ENCODE measurements around the gene CALCOCO1. TPM values are rescaled to one million over a fixed set of nuclear protein-coding genes. Genes with fewer than 3 reads are reported as not detected.
"Not testable (repeated sequence)": the region's sequence is repeated elsewhere in the genome, so short reads cannot be mapped to it uniquely, and the experiment has no call there.

Gene CALCOCO1
- total RNA-seq, 1 donor, result 155 TPM

- DNase-seq (ENCODE audit: low read depth in 2 of 3, low spot score in 2 of 3), result no peak
These were observed 26.7 kb downstream of the CALCOCO1 start for GRCh38 chr12:53700567-53700966.

GRCh38 chr12:53699678-53700025 is 27.6 kb downstream of the CALCOCO1 start:
- no peak for DNase-seq (ENCODE audit: low read depth in 2 of 3, low spot score in 2 of 3)

- no peak for DNase-seq (ENCODE audit: low read depth in 2 of 3, low spot score in 2 of 3)
These were observed 28.1 kb downstream of the CALCOCO1 start for GRCh38 chr12:53698948-53699677.

- DNase-seq (ENCODE audit: low read depth in 2 of 3, low spot score in 2 of 3), result no peak
These were observed 30.5 kb downstream of the CALCOCO1 start for GRCh38 chr12:53696655-53697331.

- DNase-seq (ENCODE audit: low read depth in 2 of 3, low spot score in 2 of 3), result no peak
These were observed 31.0 kb downstream of the CALCOCO1 start for GRCh38 chr12:53696285-53696654.

- peak in 2 of 3 donors; percentile 52 to 70 for DNase-seq (ENCODE audit: low read depth in 2 of 3, low spot score in 2 of 3)
These were observed 31.8 kb downstream of the CALCOCO1 start for GRCh38 chr12:53695152-53696145.

GRCh38 chr12:53694756-53695151 is 32.5 kb downstream of the CALCOCO1 start:
- no peak for DNase-seq (ENCODE audit: low read depth in 2 of 3, low spot score in 2 of 3)

GRCh38 chr12:53688134-53688533 is 39.1 kb downstream of the CALCOCO1 start:
- DNase-seq (ENCODE audit: low read depth in 2 of 3, low spot score in 2 of 3), result no peak

GRCh38 chr12:53686436-53686835 is 40.8 kb downstream of the CALCOCO1 start:
- no peak for DNase-seq (ENCODE audit: low read depth in 2 of 3, low spot score in 2 of 3)

- DNase-seq (ENCODE audit: low read depth in 2 of 3, low spot score in 2 of 3), result no peak
These were observed 42.5 kb downstream of the CALCOCO1 start for GRCh38 chr12:53684654-53685220.

GRCh38 chr12:53683983-53684382 is 43.3 kb downstream of the CALCOCO1 start:
- no peak for DNase-seq (ENCODE audit: low read depth in 2 of 3, low spot score in 2 of 3)

- no peak for DNase-seq (ENCODE audit: low read depth in 2 of 3, low spot score in 2 of 3)
These were observed 43.8 kb downstream of the CALCOCO1 start for GRCh38 chr12:53683494-53683893.

GRCh38 chr12:53680061-53680460 is 47.2 kb downstream of the CALCOCO1 start:
- not testable (repeated sequence) for DNase-seq (ENCODE audit: low read depth in 2 of 3, low spot score in 2 of 3)

GRCh38 chr12:53677800-53678148 is 49.5 kb downstream of the CALCOCO1 start:
- no peak for DNase-seq (ENCODE audit: low read depth in 2 of 3, low spot score in 2 of 3)

GRCh38 chr12:53677016-53677799 is 50.0 kb downstream of the CALCOCO1 start:
- DNase-seq (ENCODE audit: low read depth in 2 of 3, low spot score in 2 of 3), result no peak

- DNase-seq (ENCODE audit: low read depth in 2 of 3, low spot score in 2 of 3), result peak in 2 of 3 donors; percentile 23 to 36
These were observed 50.6 kb downstream of the CALCOCO1 start for GRCh38 chr12:53676656-53677015.

- peak; percentile 96 to 99 (median 98) for DNase-seq (ENCODE audit: low read depth in 2 of 3, low spot score in 2 of 3)
These were observed 51.3 kb downstream of the CALCOCO1 start, which contains the start of gene ATP5MC2 for GRCh38 chr12:53675701-53676607. Gene ATP5MC2 (minus strand): TSS chr12:53676083. CDS start chr12:53672614, 3,469 bp downstream.

GRCh38 chr12:53674977-53675700 is 52.1 kb downstream of the CALCOCO1 start:
- no peak for DNase-seq (ENCODE audit: low read depth in 2 of 3, low spot score in 2 of 3)

All from hematopoietic multipotent progenitor cell (in vitro differentiated cells).